Keratinocyte (primary cell): Measurements from ENCODE around the gene COQ8A. TPM values are rescaled to one million over a fixed set of nuclear protein-coding genes. Genes with fewer than 3 reads are reported as not detected.

Experiments used
- DNase-seq: peaks from one replicate; pipeline ENCODE4 v3.0.0-alpha.2; 2011; ENCODE audit warnings: low read depth, missing footprints, low spot score
- FAIRE-seq: peaks from 2 replicates; lab custom pipeline; 2011; peaks lifted over from hg19 to GRCh38; lab: Jason Lieb, UNC
- H2AFZ ChIP-seq: 2 replicates; pipeline ENCODE4 v1.6.0; 2012; ENCODE audit warnings: low read length, control low read depth, inconsistent platforms; ENCODE audit not compliant: control insufficient read depth
- H3K27ac ChIP-seq: 2 replicates; pipeline ENCODE4 v1.5.1; 2011; ENCODE audit warnings: low read length; ENCODE audit not compliant: control insufficient read depth, insufficient read depth
- H3K27me3 ChIP-seq: 3 replicates; pipeline ENCODE4 v1.6.0; 2011; ENCODE audit warnings: low read length; ENCODE audit not compliant: control insufficient read depth, insufficient read depth; ENCODE audit errors: extremely low read depth
- H3K36me3 ChIP-seq, 2 experiments: 2 replicates in 1 of 2; 3 replicates in 1 of 2; pipeline ENCODE4 v1.5.1; 2011; ENCODE audit warnings: low read length in 2 of 2, mild to moderate bottlenecking in 1 of 2; ENCODE audit not compliant: control insufficient read depth in 2 of 2, insufficient read depth in 2 of 2; ENCODE audit errors: extremely low read depth in 1 of 2
- H3K4me1 ChIP-seq: 3 replicates; pipeline ENCODE4 v1.5.1; 2011; ENCODE audit warnings: low read length; ENCODE audit not compliant: control insufficient read depth, insufficient read depth; ENCODE audit errors: extremely low read depth
- H3K4me2 ChIP-seq: 3 replicates; pipeline ENCODE4 v1.6.0; 2011; ENCODE audit warnings: low read depth, low read length; ENCODE audit not compliant: control insufficient read depth, insufficient read depth; ENCODE audit errors: extremely low read depth
- H3K4me3 ChIP-seq, 3 experiments: fragments of 200-600 bp in 1 of 3; sonication (generic) in 1 of 3; 2 replicates in 2 of 3; 3 replicates in 1 of 3; pipeline ENCODE4 v1.5.1; 2011 to 2016; ENCODE audit warnings: low read length in 3 of 3, mild to moderate bottlenecking in 3 of 3, control low read depth in 2 of 3, inconsistent platforms in 1 of 3, low read depth in 1 of 3, mixed read lengths in 1 of 3, mixed run types in 1 of 3, moderate library complexity in 1 of 3; ENCODE audit not compliant: control insufficient read depth in 2 of 3, insufficient read depth in 2 of 3; ENCODE audit errors: extremely low read depth in 1 of 3
- H3K79me2 ChIP-seq: 2 replicates; pipeline ENCODE4 v1.6.0; 2012; ENCODE audit warnings: low read length; ENCODE audit not compliant: control insufficient read depth, insufficient read depth
- H3K9ac ChIP-seq: 3 replicates; pipeline ENCODE4 v1.6.0; 2011; ENCODE audit warnings: low read length; ENCODE audit not compliant: control insufficient read depth, insufficient read depth; ENCODE audit errors: extremely low read depth
- H3K9me1 ChIP-seq: 3 replicates; pipeline ENCODE4 v1.6.0; 2011; ENCODE audit warnings: low read length; ENCODE audit not compliant: control insufficient read depth, insufficient read depth; ENCODE audit errors: extremely low read depth
- H3K9me3 ChIP-seq: 2 replicates; pipeline ENCODE4 v1.5.1; 2012; ENCODE audit warnings: low read depth, low read length; ENCODE audit not compliant: control insufficient read depth
- H4K20me1 ChIP-seq: 3 replicates; pipeline ENCODE4 v1.6.0; 2011; ENCODE audit warnings: low read length; ENCODE audit not compliant: control insufficient read depth, insufficient read depth; ENCODE audit errors: extremely low read depth
- EZH2 ChIP-seq: IDR thresholded peaks from one replicate; pipeline ENCODE4 v1.6.1; 2012; ENCODE audit warnings: inconsistent platforms, mild to moderate bottlenecking, low read length, moderate library complexity
- dilution Hi-C: fragments of 300-500 bp; cut with MboI; formaldehyde crosslinking; loops from one replicate; pipeline ENCODE4 v1.7.0; 2020; ENCODE audit warnings: low sequenced_read_pairs; ENCODE audit not compliant: extremely low pct_ligation_motif_present
- polyA plus RNA-seq, 5 experiments: library from polyadenylated mRNA; depleted of rRNA in 3 of 5; stranded (reverse) in 3 of 5; stranded (forward) in 1 of 5; unstranded in 1 of 5; fragments of >200 nt; gene quantifications; 1 replicate in 1 of 5; 2 replicates in 3 of 5; 3 replicates in 1 of 5; pipeline versions ENCODE4 v1.2.1 to v1.2.3, GENCODE V29; 2011 to 2012; ENCODE audit warnings: missing spikeins in 2 of 5, low read depth in 1 of 5, low replicate concordance in 1 of 5
- TF ChIP-seq, protein P1 (sequence below), 3 experiments: IDR thresholded peaks in 1 of 3; conservative IDR thresholded peaks in 1 of 3; optimal IDR thresholded peaks in 1 of 3; 2 replicates in 2 of 3; 3 replicates in 1 of 3; pipeline versions ENCODE3 to v1.5.1; 2011; ENCODE audit warnings: low read length in 3 of 3, mild to moderate bottlenecking in 3 of 3, moderate library complexity in 2 of 3, control low read depth in 1 of 3, inconsistent platforms in 1 of 3; ENCODE audit not compliant: insufficient read depth in 2 of 3; ENCODE audit errors: extremely low read depth in 1 of 3

Gene COQ8A
- polyA plus RNA-seq, 1 donor (not counting 4 experiments of a cell fraction or from before 2014, with no cell fraction given): 3.8 TPM

DNA sequence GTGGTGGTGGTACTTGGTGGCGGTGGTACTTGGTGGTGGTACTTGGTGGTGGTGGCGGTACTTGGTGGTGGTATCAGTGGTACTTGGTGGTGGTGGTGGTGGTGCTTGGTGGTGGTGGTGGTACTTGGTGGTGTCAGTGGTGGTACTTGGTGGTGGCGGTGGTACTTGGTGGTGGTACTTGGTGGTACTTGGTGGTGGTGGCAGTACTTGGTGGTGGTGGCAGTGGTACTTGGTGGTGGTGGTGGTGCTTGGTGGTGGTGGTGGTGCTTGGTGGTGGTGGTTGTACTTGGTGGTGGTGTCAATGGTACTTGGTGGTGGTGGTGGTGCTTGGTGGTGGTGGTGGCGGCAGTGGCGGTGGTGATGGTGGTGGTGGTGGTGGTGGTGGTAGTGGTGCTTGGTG lies 20.2 kb downstream of the COQ8A start:
- no peak for TF ChIP-seq EZH2
- TF ChIP-seq, protein P1, sequence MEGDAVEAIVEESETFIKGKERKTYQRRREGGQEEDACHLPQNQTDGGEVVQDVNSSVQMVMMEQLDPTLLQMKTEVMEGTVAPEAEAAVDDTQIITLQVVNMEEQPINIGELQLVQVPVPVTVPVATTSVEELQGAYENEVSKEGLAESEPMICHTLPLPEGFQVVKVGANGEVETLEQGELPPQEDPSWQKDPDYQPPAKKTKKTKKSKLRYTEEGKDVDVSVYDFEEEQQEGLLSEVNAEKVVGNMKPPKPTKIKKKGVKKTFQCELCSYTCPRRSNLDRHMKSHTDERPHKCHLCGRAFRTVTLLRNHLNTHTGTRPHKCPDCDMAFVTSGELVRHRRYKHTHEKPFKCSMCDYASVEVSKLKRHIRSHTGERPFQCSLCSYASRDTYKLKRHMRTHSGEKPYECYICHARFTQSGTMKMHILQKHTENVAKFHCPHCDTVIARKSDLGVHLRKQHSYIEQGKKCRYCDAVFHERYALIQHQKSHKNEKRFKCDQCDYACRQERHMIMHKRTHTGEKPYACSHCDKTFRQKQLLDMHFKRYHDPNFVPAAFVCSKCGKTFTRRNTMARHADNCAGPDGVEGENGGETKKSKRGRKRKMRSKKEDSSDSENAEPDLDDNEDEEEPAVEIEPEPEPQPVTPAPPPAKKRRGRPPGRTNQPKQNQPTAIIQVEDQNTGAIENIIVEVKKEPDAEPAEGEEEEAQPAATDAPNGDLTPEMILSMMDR (optimal IDR thresholded peaks at IDR 0.05 in 1 of 3, IDR thresholded peaks at IDR 0.05 in 1 of 3, conservative IDR thresholded peaks at IDR 0.05 in 1 of 3; ENCODE audit: extremely low read depth in 1 of 3, insufficient read depth in 2 of 3, low read length in 3 of 3): no peak
- dilution Hi-C loops: no loop called here
- Histone ChIP-seq H3K4me1 (no peaks in the 10 kb centered on the region), H3K27me3 (no peaks in the 10 kb centered on the region), H3K4me2 (no peak overlapping the region), H3K36me3 (no peaks in the 10 kb centered on the region), H3K4me3 (no peak overlapping the region), H3K9ac (no peak overlapping the region), H2AFZ (no peak overlapping the region), H4K20me1 (no peaks in the 10 kb centered on the region), H3K9me3 (no peaks in the 10 kb centered on the region), H3K79me2 (no peaks in the 10 kb centered on the region), H3K9me1 (no peaks in the 10 kb centered on the region), H3K27ac (no peak overlapping the region)
- FAIRE-seq: no peak
- DNase-seq: no peak

GRCh38 chr1:226960944-226961765 lies 21.1 kb downstream of the COQ8A start:
- DNase-seq: no peak
- Histone ChIP-seq H3K27me3 (no peaks in the 10 kb centered on the region), H2AFZ (no peak overlapping the region), H3K79me2 (no peaks in the 10 kb centered on the region), H3K4me1 (no peaks in the 10 kb centered on the region), H3K36me3 (no peaks in the 10 kb centered on the region), H3K9me3 (no peaks in the 10 kb centered on the region), H3K9me1 (no peaks in the 10 kb centered on the region), H3K27ac (no peak overlapping the region), H3K4me3 (no peak overlapping the region), H4K20me1 (no peaks in the 10 kb centered on the region), H3K9ac (no peak overlapping the region), H3K4me2 (no peak overlapping the region)
- dilution Hi-C loops: no loop called here
- TF ChIP-seq EZH2: no peak
- TF ChIP-seq, protein P1 (optimal IDR thresholded peaks at IDR 0.05 in 1 of 3, IDR thresholded peaks at IDR 0.05 in 1 of 3, conservative IDR thresholded peaks at IDR 0.05 in 1 of 3; ENCODE audit: extremely low read depth in 1 of 3, insufficient read depth in 2 of 3, low read length in 3 of 3): no peak
- no peak for FAIRE-seq
